Measurements from ENCODE around the gene KRT5. TPM values are rescaled to one million over a fixed set of nuclear protein-coding genes. Genes with fewer than 3 reads are reported as not detected.

KRT5 gene
- total and polyA plus RNA-seq, 2 donors (not counting 1 experiment from before 2014, with no cell fraction given), result 0.82 TPM; not detected in 1

DNA sequence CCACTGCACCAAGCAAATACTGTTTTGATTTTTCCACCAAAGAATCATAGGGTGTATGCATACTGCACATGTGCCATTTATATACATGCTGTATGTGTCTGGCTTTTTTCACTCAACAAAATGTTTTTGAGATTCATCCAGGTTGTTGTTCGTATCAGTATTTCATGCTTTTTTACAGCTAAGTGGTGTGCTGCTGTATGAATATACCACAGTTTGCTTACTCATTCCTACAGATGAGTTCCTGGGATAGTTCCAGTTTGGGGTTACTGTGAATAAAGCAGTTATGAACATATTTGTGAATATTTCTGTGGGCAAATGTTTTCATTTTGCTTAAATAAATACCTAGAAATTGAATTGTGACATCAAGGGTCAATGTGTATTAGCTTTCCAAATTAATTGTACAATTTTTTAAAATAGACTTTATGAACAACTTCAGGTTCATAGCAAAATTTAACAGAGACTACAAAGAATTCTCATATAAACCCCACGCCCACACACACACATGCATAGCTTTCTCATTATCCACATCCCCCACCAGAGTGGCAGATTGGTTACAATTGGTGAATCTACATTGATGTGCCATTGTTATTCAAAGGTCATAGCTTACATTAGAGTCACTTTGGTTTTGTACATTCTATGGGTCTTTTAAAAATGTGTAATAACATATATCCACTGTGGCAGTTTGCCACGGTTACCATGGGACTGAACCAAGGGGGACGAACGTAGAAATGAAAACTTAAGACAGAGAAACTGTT, 20.2 kb downstream of the KRT5 start:
- TF ChIP-seq, protein P1, sequence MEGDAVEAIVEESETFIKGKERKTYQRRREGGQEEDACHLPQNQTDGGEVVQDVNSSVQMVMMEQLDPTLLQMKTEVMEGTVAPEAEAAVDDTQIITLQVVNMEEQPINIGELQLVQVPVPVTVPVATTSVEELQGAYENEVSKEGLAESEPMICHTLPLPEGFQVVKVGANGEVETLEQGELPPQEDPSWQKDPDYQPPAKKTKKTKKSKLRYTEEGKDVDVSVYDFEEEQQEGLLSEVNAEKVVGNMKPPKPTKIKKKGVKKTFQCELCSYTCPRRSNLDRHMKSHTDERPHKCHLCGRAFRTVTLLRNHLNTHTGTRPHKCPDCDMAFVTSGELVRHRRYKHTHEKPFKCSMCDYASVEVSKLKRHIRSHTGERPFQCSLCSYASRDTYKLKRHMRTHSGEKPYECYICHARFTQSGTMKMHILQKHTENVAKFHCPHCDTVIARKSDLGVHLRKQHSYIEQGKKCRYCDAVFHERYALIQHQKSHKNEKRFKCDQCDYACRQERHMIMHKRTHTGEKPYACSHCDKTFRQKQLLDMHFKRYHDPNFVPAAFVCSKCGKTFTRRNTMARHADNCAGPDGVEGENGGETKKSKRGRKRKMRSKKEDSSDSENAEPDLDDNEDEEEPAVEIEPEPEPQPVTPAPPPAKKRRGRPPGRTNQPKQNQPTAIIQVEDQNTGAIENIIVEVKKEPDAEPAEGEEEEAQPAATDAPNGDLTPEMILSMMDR (conservative IDR thresholded peaks at IDR 0.05 in 1 of 2, IDR thresholded peaks at IDR 0.05 in 1 of 2; ENCODE audit: low read depth in 1 of 2, low read length in 2 of 2), result no peak
- no peak for TF ChIP-seq EZH2 (IDR thresholded peaks at IDR 0.05; ENCODE audit: low read length, missing control alignments)
- H3K4me3 ChIP-seq (replicated peaks in 1 of 4; ENCODE audit: control extremely low read depth in 1 of 4, insufficient read depth in 1 of 4, low read depth in 3 of 4, low read length in 4 of 4), result no peak overlapping the region
- H3K79me2 ChIP-seq (ENCODE audit: control insufficient read depth, insufficient read depth, low read length), result no peaks in the 10 kb centered on the region
- DNase-seq (ENCODE audit: low read depth in 2 of 2), result peak; percentile 1 to 74
- no peaks in the 10 kb centered on the region for H3K36me3 ChIP-seq (ENCODE audit: control insufficient read depth, insufficient read depth, low read length)
- no peak overlapping the region for H3K27ac ChIP-seq (ENCODE audit: insufficient read depth, low read length)
- no peaks in the 10 kb centered on the region for H3K27me3 ChIP-seq (ENCODE audit: control insufficient read depth, insufficient read depth, low read length)
- H3K9ac ChIP-seq (ENCODE audit: insufficient read depth, low read length), result no peak overlapping the region
- no peak overlapping the region for H2AFZ ChIP-seq (ENCODE audit: low read length)
- H4K20me1 ChIP-seq (ENCODE audit: control insufficient read depth, extremely low read depth, insufficient read depth, low read length), result no peaks in the 10 kb centered on the region
- no peaks in the 10 kb centered on the region for H3K9me3 ChIP-seq (ENCODE audit: control insufficient read depth, insufficient read depth, low read depth, low read length)
- no peaks in the 10 kb centered on the region for H3K4me1 ChIP-seq (ENCODE audit: control insufficient read depth, extremely low read depth, insufficient read depth, low read length)
- H3K4me2 ChIP-seq (ENCODE audit: extremely low read depth, insufficient read depth, low read length), result no peak overlapping the region

DNA sequence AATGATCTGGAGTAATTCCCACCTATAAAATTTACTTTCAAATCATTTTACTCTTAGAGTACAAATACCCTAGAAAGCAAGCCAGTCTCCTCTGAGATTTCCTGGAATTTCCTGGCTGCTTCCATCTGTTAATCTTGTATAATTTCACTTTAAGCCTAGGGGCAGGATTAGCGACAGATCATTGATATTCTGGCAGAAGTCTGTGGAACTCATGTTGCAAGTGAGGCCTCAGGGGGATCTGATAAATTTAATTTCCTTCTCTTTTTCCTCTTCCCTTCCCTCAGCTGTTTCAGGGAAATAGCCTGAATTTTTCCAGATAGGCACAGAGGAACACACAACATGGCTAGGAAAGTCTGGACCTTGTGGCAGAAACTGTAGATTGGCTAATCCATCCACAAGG, 21.2 kb downstream of the KRT5 start:
- DNase-seq (ENCODE audit: low read depth in 2 of 2), result no peak
- H3K9ac ChIP-seq (ENCODE audit: insufficient read depth, low read length), result no peak overlapping the region
- no peak overlapping the region for H3K4me2 ChIP-seq (ENCODE audit: extremely low read depth, insufficient read depth, low read length)
- H2AFZ ChIP-seq (ENCODE audit: low read length), result no peak overlapping the region
- no peaks in the 10 kb centered on the region for H3K4me1 ChIP-seq (ENCODE audit: control insufficient read depth, extremely low read depth, insufficient read depth, low read length)
- no peaks in the 10 kb centered on the region for H3K36me3 ChIP-seq (ENCODE audit: control insufficient read depth, insufficient read depth, low read length)
- no peaks in the 10 kb centered on the region for H4K20me1 ChIP-seq (ENCODE audit: control insufficient read depth, extremely low read depth, insufficient read depth, low read length)
- no peaks in the 10 kb centered on the region for H3K27me3 ChIP-seq (ENCODE audit: control insufficient read depth, insufficient read depth, low read length)
- no peaks in the 10 kb centered on the region for H3K9me3 ChIP-seq (ENCODE audit: control insufficient read depth, insufficient read depth, low read depth, low read length)
- H3K27ac ChIP-seq (ENCODE audit: insufficient read depth, low read length), result no peak overlapping the region
- no peaks in the 10 kb centered on the region for H3K79me2 ChIP-seq (ENCODE audit: control insufficient read depth, insufficient read depth, low read length)
- TF ChIP-seq, protein P1 (conservative IDR thresholded peaks at IDR 0.05 in 1 of 2, IDR thresholded peaks at IDR 0.05 in 1 of 2; ENCODE audit: low read depth in 1 of 2, low read length in 2 of 2), result no peak
- TF ChIP-seq EZH2 (IDR thresholded peaks at IDR 0.05; ENCODE audit: low read length, missing control alignments), result no peak
- no peak overlapping the region for H3K4me3 ChIP-seq (replicated peaks in 1 of 4; ENCODE audit: control extremely low read depth in 1 of 4, insufficient read depth in 1 of 4, low read depth in 3 of 4, low read length in 4 of 4)

DNA sequence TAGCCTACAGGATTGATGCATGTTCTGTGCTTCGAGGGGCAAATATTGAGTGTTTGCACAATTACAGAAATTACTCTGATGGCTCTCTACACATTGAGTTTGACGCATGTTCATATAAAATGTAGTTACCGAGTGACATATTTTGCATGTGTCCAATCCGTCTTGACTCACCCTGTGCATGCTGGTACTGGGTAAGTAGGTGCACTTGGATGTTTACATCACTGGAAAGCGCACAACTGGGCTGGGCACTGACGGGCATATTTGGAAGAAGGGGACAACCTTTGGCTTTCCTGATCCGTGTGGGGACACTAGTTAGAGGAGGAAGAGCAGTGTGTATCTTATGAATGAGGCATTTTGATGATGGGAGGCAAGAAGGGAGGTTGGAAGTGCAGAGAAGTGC, 22.2 kb downstream of the KRT5 start:
- no peaks in the 10 kb centered on the region for H3K4me1 ChIP-seq (ENCODE audit: control insufficient read depth, extremely low read depth, insufficient read depth, low read length)
- H3K27me3 ChIP-seq (ENCODE audit: control insufficient read depth, insufficient read depth, low read length), result no peaks in the 10 kb centered on the region
- no peak overlapping the region for H3K27ac ChIP-seq (ENCODE audit: insufficient read depth, low read length)
- no peak overlapping the region for H2AFZ ChIP-seq (ENCODE audit: low read length)
- no peak overlapping the region for H3K9ac ChIP-seq (ENCODE audit: insufficient read depth, low read length)
- no peaks in the 10 kb centered on the region for H3K36me3 ChIP-seq (ENCODE audit: control insufficient read depth, insufficient read depth, low read length)
- H3K4me2 ChIP-seq (ENCODE audit: extremely low read depth, insufficient read depth, low read length), result no peak overlapping the region
- no peak for DNase-seq (ENCODE audit: low read depth in 2 of 2)
- no peaks in the 10 kb centered on the region for H4K20me1 ChIP-seq (ENCODE audit: control insufficient read depth, extremely low read depth, insufficient read depth, low read length)
- no peaks in the 10 kb centered on the region for H3K9me3 ChIP-seq (ENCODE audit: control insufficient read depth, insufficient read depth, low read depth, low read length)
- TF ChIP-seq EZH2 (IDR thresholded peaks at IDR 0.05; ENCODE audit: low read length, missing control alignments), result no peak
- TF ChIP-seq, protein P1 (conservative IDR thresholded peaks at IDR 0.05 in 1 of 2, IDR thresholded peaks at IDR 0.05 in 1 of 2; ENCODE audit: low read depth in 1 of 2, low read length in 2 of 2), result no peak
- H3K79me2 ChIP-seq (ENCODE audit: control insufficient read depth, insufficient read depth, low read length), result no peaks in the 10 kb centered on the region
- H3K4me3 ChIP-seq (replicated peaks in 1 of 4; ENCODE audit: control extremely low read depth in 1 of 4, insufficient read depth in 1 of 4, low read depth in 3 of 4, low read length in 4 of 4), result no peak overlapping the region
